ENCODE results near the gene TMEM9B.
A peak's percentile ranks its signal among the peaks of the same experiment; 100 is the strongest.

The TMEM9B gene

DNA sequence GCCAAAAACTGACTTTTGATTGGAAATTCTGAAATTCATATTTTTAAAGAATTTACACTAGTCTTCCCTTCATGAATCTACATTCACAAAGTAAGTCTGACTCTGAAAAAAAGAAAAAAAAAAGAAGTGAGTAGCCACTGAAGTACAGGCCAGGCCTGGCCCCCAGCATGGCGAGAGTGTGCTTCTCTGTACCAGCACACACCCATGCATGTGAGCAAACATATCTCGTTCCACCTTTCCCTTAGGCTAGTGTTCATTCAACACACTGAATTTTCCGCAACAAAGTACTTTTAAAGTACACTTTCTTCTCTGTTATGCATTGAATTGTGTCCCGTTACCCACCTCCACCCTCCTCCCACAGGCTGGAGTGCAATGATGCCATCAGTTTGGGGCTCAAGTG is 36.0 kb downstream of the TMEM9B start:
- Histone ChIP-seq H3K4me1 (ENCODE audit: control insufficient read depth, insufficient read depth, low read length) (peaks cover 19% of the 10 kb centered on the region), H3K36me3 (ENCODE audit: control insufficient read depth, insufficient read depth, low read length) (peaks cover 16% of the 10 kb centered on the region), H3K27ac (ENCODE audit: low read depth, low read length) (no peak overlapping the region), H3K27me3 (ENCODE audit: control insufficient read depth, insufficient read depth, low read length) (no peaks in the 10 kb centered on the region), H3K9ac (ENCODE audit: low read length) (no peak overlapping the region), H3K4me3 (ENCODE audit: low read depth, low read length) (no peak overlapping the region), H3K9me3 (ENCODE audit: control insufficient read depth, insufficient read depth, low read depth, low read length) (no peaks in the 10 kb centered on the region)

- no peaks in the 10 kb centered on the region for H3K9me3 ChIP-seq (ENCODE audit: control insufficient read depth, insufficient read depth, low read depth, low read length)
- H3K4me1 ChIP-seq (ENCODE audit: control insufficient read depth, insufficient read depth, low read length), result peaks cover 10% of the 10 kb centered on the region; the same call in 1 of the 2 replicates
- H3K27me3 ChIP-seq (ENCODE audit: control insufficient read depth, insufficient read depth, low read length), result no peaks in the 10 kb centered on the region
- H3K9ac ChIP-seq (ENCODE audit: low read length), result no peak overlapping the region
- no peak overlapping the region for H3K4me3 ChIP-seq (ENCODE audit: low read depth, low read length)
- no peak overlapping the region for H3K27ac ChIP-seq (ENCODE audit: low read depth, low read length)
- peaks cover 26% of the 10 kb centered on the region for H3K36me3 ChIP-seq (ENCODE audit: control insufficient read depth, insufficient read depth, low read length)
Observed at GRCh38 chr11:8927233-8927632, 37.0 kb downstream of the TMEM9B start.

DNA sequence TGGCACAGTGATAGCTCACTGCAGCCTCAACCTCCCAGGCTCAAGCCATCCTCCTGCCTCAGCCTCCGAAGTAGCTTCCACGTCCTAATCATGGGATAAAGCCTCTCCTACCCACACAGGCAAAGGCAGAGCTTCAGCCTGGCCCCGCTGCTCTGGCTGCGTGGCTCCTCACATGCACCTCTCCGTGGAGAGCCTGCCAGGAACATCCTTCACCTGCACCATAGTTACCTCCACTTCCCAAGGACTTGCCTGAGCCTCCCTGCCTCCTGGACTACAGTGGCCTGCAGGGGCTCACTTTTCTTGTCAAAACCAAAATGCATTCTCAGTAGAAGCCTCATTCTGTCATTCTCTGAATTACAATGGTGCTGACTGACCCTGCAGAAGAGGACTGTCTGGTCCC is 38.0 kb downstream of the TMEM9B start:
- H3K27me3 ChIP-seq (ENCODE audit: control insufficient read depth, insufficient read depth, low read length), result no peaks in the 10 kb centered on the region
- H3K27ac ChIP-seq (ENCODE audit: low read depth, low read length), result no peak overlapping the region
- H3K36me3 ChIP-seq (ENCODE audit: control insufficient read depth, insufficient read depth, low read length), result peaks cover 35% of the 10 kb centered on the region
- peaks cover 5% of the 10 kb centered on the region; the same call in 1 of the 2 replicates for H3K4me1 ChIP-seq (ENCODE audit: control insufficient read depth, insufficient read depth, low read length)
- no peak overlapping the region for H3K9ac ChIP-seq (ENCODE audit: low read length)
- no peaks in the 10 kb centered on the region for H3K9me3 ChIP-seq (ENCODE audit: control insufficient read depth, insufficient read depth, low read depth, low read length)
- H3K4me3 ChIP-seq (ENCODE audit: low read depth, low read length), result no peak overlapping the region

- Histone ChIP-seq H3K9ac (ENCODE audit: low read length) (no peak overlapping the region), H3K36me3 (ENCODE audit: control insufficient read depth, insufficient read depth, low read length) (peaks cover 40% of the 10 kb centered on the region), H3K9me3 (ENCODE audit: control insufficient read depth, insufficient read depth, low read depth, low read length) (no peaks in the 10 kb centered on the region), H3K4me1 (ENCODE audit: control insufficient read depth, insufficient read depth, low read length) (peaks cover 4% of the 10 kb centered on the region; the same call in 1 of the 2 replicates), H3K4me3 (ENCODE audit: low read depth, low read length) (no peak overlapping the region), H3K27ac (ENCODE audit: low read depth, low read length) (no peak overlapping the region), H3K27me3 (ENCODE audit: control insufficient read depth, insufficient read depth, low read length) (no peaks in the 10 kb centered on the region)
Observed at GRCh38 chr11:8925711-8926110, 38.5 kb downstream of the TMEM9B start.

DNA sequence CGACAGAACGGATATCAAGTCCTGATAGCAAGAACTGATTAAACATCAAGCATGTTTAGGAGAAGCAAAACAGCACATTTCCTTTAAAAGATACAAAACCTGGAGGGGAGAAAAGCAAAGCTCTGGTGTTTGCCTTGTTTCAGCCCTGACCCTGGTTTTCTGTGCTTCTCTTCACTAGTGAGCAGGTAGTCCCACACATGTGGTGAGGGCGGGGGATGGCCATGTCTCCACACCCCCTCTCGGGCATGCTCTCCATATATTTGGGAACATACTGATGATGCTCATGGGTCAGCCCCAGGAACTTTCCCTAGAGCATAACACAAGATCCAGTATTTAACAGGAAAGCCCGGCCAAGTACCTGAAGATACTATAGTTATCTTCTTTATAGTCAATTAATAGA is 41.6 kb downstream of the TMEM9B start:
- Histone ChIP-seq H3K9ac (ENCODE audit: low read length) (no peak overlapping the region), H3K9me3 (ENCODE audit: control insufficient read depth, insufficient read depth, low read depth, low read length) (no peaks in the 10 kb centered on the region), H3K4me1 (ENCODE audit: control insufficient read depth, insufficient read depth, low read length) (peaks cover 4% of the 10 kb centered on the region; the same call in 1 of the 2 replicates), H3K4me3 (ENCODE audit: low read depth, low read length) (no peak overlapping the region), H3K27me3 (ENCODE audit: control insufficient read depth, insufficient read depth, low read length) (no peaks in the 10 kb centered on the region), H3K27ac (ENCODE audit: low read depth, low read length) (no peak overlapping the region), H3K36me3 (ENCODE audit: control insufficient read depth, insufficient read depth, low read length) (peaks cover 68% of the 10 kb centered on the region)

- Histone ChIP-seq H3K9me3 (ENCODE audit: control insufficient read depth, insufficient read depth, low read depth, low read length) (no peaks in the 10 kb centered on the region), H3K27ac (ENCODE audit: low read depth, low read length) (no peak overlapping the region), H3K4me3 (ENCODE audit: low read depth, low read length) (no peak overlapping the region), H3K27me3 (ENCODE audit: control insufficient read depth, insufficient read depth, low read length) (no peaks in the 10 kb centered on the region), H3K4me1 (ENCODE audit: control insufficient read depth, insufficient read depth, low read length) (peaks cover 15% of the 10 kb centered on the region; the same call in 1 of the 2 replicates), H3K36me3 (ENCODE audit: control insufficient read depth, insufficient read depth, low read length) (peaks cover 66% of the 10 kb centered on the region), H3K9ac (ENCODE audit: low read length) (no peak overlapping the region)
Observed at GRCh38 chr11:8917157-8917825, 47.0 kb downstream of the TMEM9B start.

DNA sequence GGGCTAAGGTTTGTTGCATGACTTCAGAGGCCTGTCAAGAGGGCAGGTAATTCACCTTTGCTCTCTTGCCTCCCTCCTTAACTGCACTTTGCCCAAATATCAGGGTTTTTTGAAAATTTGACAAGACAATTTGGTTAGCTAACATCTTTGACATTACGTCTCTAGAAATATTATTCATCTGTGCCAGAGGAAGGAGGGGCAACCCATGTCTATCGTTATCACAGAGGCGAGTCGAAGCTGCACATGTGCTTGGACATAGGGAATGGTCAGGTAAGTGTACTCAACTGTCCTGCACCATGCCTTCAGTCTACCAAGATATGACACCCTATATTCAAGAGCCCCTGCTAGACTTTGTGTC is 49.6 kb downstream of the TMEM9B start:
- Histone ChIP-seq H3K4me3 (ENCODE audit: low read depth, low read length) (no peak overlapping the region), H3K27ac (ENCODE audit: low read depth, low read length) (no peak overlapping the region), H3K27me3 (ENCODE audit: control insufficient read depth, insufficient read depth, low read length) (peaks cover 5% of the 10 kb centered on the region), H3K9me3 (ENCODE audit: control insufficient read depth, insufficient read depth, low read depth, low read length) (no peaks in the 10 kb centered on the region), H3K36me3 (ENCODE audit: control insufficient read depth, insufficient read depth, low read length) (peaks cover 41% of the 10 kb centered on the region), H3K4me1 (ENCODE audit: control insufficient read depth, insufficient read depth, low read length) (peaks cover 19% of the 10 kb centered on the region; the same call in 1 of the 2 replicates), H3K9ac (ENCODE audit: low read length) (no peak overlapping the region)

- Histone ChIP-seq H3K9ac (ENCODE audit: low read length) (no peak overlapping the region), H3K27ac (ENCODE audit: low read depth, low read length) (no peak overlapping the region), H3K27me3 (ENCODE audit: control insufficient read depth, insufficient read depth, low read length) (peaks cover 10% of the 10 kb centered on the region), H3K36me3 (ENCODE audit: control insufficient read depth, insufficient read depth, low read length) (peaks cover 37% of the 10 kb centered on the region), H3K4me3 (ENCODE audit: low read depth, low read length) (no peak overlapping the region), H3K9me3 (ENCODE audit: control insufficient read depth, insufficient read depth, low read depth, low read length) (no peaks in the 10 kb centered on the region), H3K4me1 (ENCODE audit: control insufficient read depth, insufficient read depth, low read length) (peaks cover 19% of the 10 kb centered on the region; the same call in 1 of the 2 replicates)
Observed at GRCh38 chr11:8913961-8914660, 50.1 kb downstream of the TMEM9B start.

GRCh38 chr11:8911029-8911823 is 53.0 kb downstream of the TMEM9B start, which contains the start of gene AKIP1:
Gene AKIP1, plus strand, starts transcription at chr11:8911189. Its CDS starts 261 bp downstream, at chr11:8911450.
- H3K4me1 ChIP-seq (ENCODE audit: control insufficient read depth, insufficient read depth, low read length), result peaks cover 6% of the 10 kb centered on the region; the same call in 1 of the 2 replicates
- peak within 1 kb of the TSS; percentile 92 for H3K9ac ChIP-seq (ENCODE audit: low read length)
- peak within 1 kb of the TSS; percentile 88; the same call in 1 of the 2 replicates for H3K27ac ChIP-seq (ENCODE audit: low read depth, low read length)
- H3K27me3 ChIP-seq (ENCODE audit: control insufficient read depth, insufficient read depth, low read length), result peaks cover 17% of the 10 kb centered on the region
- peak within 1 kb of the TSS; percentile 98 for H3K4me3 ChIP-seq (ENCODE audit: low read depth, low read length)
- peaks cover 8% of the 10 kb centered on the region for H3K36me3 ChIP-seq (ENCODE audit: control insufficient read depth, insufficient read depth, low read length)
- no peaks in the 10 kb centered on the region for H3K9me3 ChIP-seq (ENCODE audit: control insufficient read depth, insufficient read depth, low read depth, low read length)

DNA sequence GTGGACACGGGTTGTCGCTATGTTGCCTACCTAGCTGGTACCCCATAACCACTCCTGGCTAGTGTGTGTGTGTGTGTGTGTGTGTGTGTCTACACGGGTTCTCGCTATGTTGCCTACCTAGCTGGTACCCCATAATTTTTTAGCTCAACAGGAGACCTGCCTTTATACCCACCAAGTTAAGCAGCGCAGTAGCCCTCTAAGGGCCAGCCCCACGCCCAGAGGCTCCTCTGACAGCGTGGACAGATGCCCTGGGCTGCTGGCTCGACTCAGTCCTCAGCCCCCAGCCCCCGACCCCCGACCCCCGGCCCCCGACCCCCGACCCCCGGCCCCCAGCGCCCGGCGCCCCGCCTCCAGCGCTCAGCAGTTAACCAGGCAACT is 53.6 kb downstream of the TMEM9B start:
- Histone ChIP-seq H3K9ac (ENCODE audit: low read length) (peak overlapping the region; percentile 45), H3K4me3 (ENCODE audit: low read depth, low read length) (peak overlapping the region; percentile 70), H3K36me3 (ENCODE audit: control insufficient read depth, insufficient read depth, low read length) (peaks cover 6% of the 10 kb centered on the region), H3K27me3 (ENCODE audit: control insufficient read depth, insufficient read depth, low read length) (peaks cover 17% of the 10 kb centered on the region), H3K27ac (ENCODE audit: low read depth, low read length) (no peak overlapping the region), H3K4me1 (ENCODE audit: control insufficient read depth, insufficient read depth, low read length) (peaks cover 6% of the 10 kb centered on the region; the same call in 1 of the 2 replicates), H3K9me3 (ENCODE audit: control insufficient read depth, insufficient read depth, low read depth, low read length) (no peaks in the 10 kb centered on the region)

All from HUES6 (cell line).